A549 treated with RU486 at 1 μM for 4 hours (cell line): ENCODE results near the gene PPFIA1. TPM values are rescaled to one million over a fixed set of nuclear protein-coding genes. Genes with fewer than 3 reads are reported as not detected.

Source experiments
- total RNA-seq: library from RNA; stranded (reverse); fragments of 200-300 nt; extraction: Qiagen RNA extraction; gene quantifications from 5 replicates; pipeline ENCODE4 v1.2.3, GENCODE V29; 2022; ENCODE audit warnings: low read depth

The PPFIA1 gene
- total RNA-seq = 24.9 to 31.9 TPM (median 28.7 TPM) in 5 replicates

GRCh38 chr11:70270104-70270876 is at the start of gene PPFIA1:
Gene PPFIA1 (plus strand): TSS chr11:70270690. CDS start chr11:70272173, 1,483 bp downstream.

GRCh38 chr11:70397983-70398833 is 127.7 kb downstream of the PPFIA1 start, which contains the start of gene CTTN:
Gene CTTN (plus strand): TSS chr11:70398529. CDS start chr11:70407298, 8,769 bp downstream.

Other genes starting within 250 kb of the PPFIA1 start
- gene ANO1, start 192.4 kb upstream of the PPFIA1 start, total RNA-seq = 0.77 to 1.8 TPM (median 1.3 TPM) in 5 replicates
- 57.1 to 77.2 TPM (median 71.5 TPM) in 5 replicates for gene FADD, start 67.4 kb upstream of the PPFIA1 start, total RNA-seq
- 211 to 221 TPM (median 215 TPM) in 5 replicates for gene CTTN, start 127.8 kb downstream of the PPFIA1 start, total RNA-seq